H9 (cell line): ENCODE results near the gene PRDM5. TPM values are rescaled to one million over a fixed set of nuclear protein-coding genes. Genes with fewer than 3 reads are reported as not detected.

Experiments
- DNase-seq: peaks from one replicate; pipeline ENCODE4 v3.0.0-alpha.2; 2017
- H2AFZ ChIP-seq: one replicate; pipeline ENCODE4 v1.6.1; 2013; ENCODE audit warnings: mild to moderate bottlenecking, low read length, control low read depth, moderate library complexity
- H2AK5ac ChIP-seq: 2 replicates; pipeline ENCODE4 v1.6.1; 2013; ENCODE audit warnings: low read length, control low read depth, mixed read lengths; ENCODE audit not compliant: insufficient read length
- H2BK120ac ChIP-seq: one replicate; pipeline ENCODE4 v1.6.1; 2013; ENCODE audit warnings: low read depth, mild to moderate bottlenecking, low read length, control low read depth, inconsistent platforms; ENCODE audit not compliant: poor library complexity, severe bottlenecking
- H2BK12ac ChIP-seq: 2 replicates; pipeline ENCODE4 v1.6.1; 2013; ENCODE audit warnings: low read length, control low read depth, mixed read lengths, low read depth; ENCODE audit not compliant: insufficient read length
- H2BK15ac ChIP-seq: 2 replicates; pipeline ENCODE4 v1.6.1; 2013; ENCODE audit warnings: low read depth, low read length, control low read depth
- H2BK20ac ChIP-seq: one replicate; pipeline ENCODE4 v1.6.1; 2013; ENCODE audit warnings: low read depth, mild to moderate bottlenecking, low read length, control low read depth, inconsistent platforms; ENCODE audit not compliant: poor library complexity, severe bottlenecking
- H2BK5ac ChIP-seq: 2 replicates; pipeline ENCODE4 v1.6.1; 2013; ENCODE audit warnings: low read length, control low read depth, mixed read lengths; ENCODE audit not compliant: insufficient read length
- H3K14ac ChIP-seq: 2 replicates; pipeline ENCODE4 v1.6.1; 2013; ENCODE audit warnings: low read length, control low read depth; ENCODE audit not compliant: insufficient read depth
- H3K18ac ChIP-seq: 2 replicates; pipeline ENCODE4 v1.6.1; 2013; ENCODE audit warnings: low read depth, mild to moderate bottlenecking, mixed read lengths, low read length, control low read depth; ENCODE audit not compliant: insufficient read length
- H3K23ac ChIP-seq: 2 replicates; pipeline ENCODE4 v1.6.1; 2013; ENCODE audit warnings: low read length, control low read depth, mixed read lengths, low read depth; ENCODE audit not compliant: insufficient read length
- H3K23me2 ChIP-seq: 2 replicates; pipeline ENCODE4 v1.6.1; 2013; ENCODE audit warnings: low read depth, mild to moderate bottlenecking, mixed read lengths, low read length, control low read depth; ENCODE audit not compliant: insufficient read length, poor library complexity, severe bottlenecking
- H3K27ac ChIP-seq: 2 replicates; pipeline ENCODE4 v1.5.1; 2013; ENCODE audit warnings: low read length, control low read depth, mixed read lengths, low read depth; ENCODE audit not compliant: insufficient read length
- H3K27me3 ChIP-seq: 2 replicates; pipeline ENCODE4 v1.6.1; 2013; ENCODE audit warnings: low read length, control low read depth, inconsistent platforms; ENCODE audit not compliant: insufficient read depth
- H3K4ac ChIP-seq: 2 replicates; pipeline ENCODE4 v1.6.1; 2013; ENCODE audit warnings: low read depth, mild to moderate bottlenecking, control low read depth, inconsistent platforms, low read length, moderate library complexity
- H3K4me1 ChIP-seq: 2 replicates; pipeline ENCODE4 v1.6.1; 2013; ENCODE audit warnings: low read length, control low read depth, inconsistent platforms; ENCODE audit not compliant: insufficient read depth
- H3K4me2 ChIP-seq: 2 replicates; pipeline ENCODE4 v1.6.1; 2013; ENCODE audit warnings: low read length, control low read depth, mixed read lengths; ENCODE audit not compliant: insufficient read length, insufficient read depth
- H3K56ac ChIP-seq: 2 replicates; pipeline ENCODE4 v1.6.1; 2013; ENCODE audit warnings: low read depth, mild to moderate bottlenecking, mixed read lengths, low read length, control low read depth; ENCODE audit not compliant: insufficient read length
- H3K79me1 ChIP-seq: 2 replicates; pipeline ENCODE4 v1.6.1; 2013; ENCODE audit warnings: low read depth, mild to moderate bottlenecking, moderate library complexity, low read length, control low read depth, inconsistent platforms; ENCODE audit not compliant: insufficient read depth, poor library complexity, severe bottlenecking
- H3K79me2 ChIP-seq: 2 replicates; pipeline ENCODE4 v1.6.1; 2013; ENCODE audit warnings: low read length, control low read depth, inconsistent platforms; ENCODE audit not compliant: insufficient read depth
- H3K9ac ChIP-seq: 2 replicates; pipeline ENCODE4 v1.6.1; 2013; ENCODE audit warnings: low read length, control low read depth, mixed read lengths; ENCODE audit not compliant: insufficient read length; ENCODE audit errors: extremely low read depth
- H3K9me3 ChIP-seq: one replicate; pipeline ENCODE4 v1.6.1; 2013; ENCODE audit warnings: low read depth, low read length, inconsistent platforms; ENCODE audit not compliant: control insufficient read depth
- H3T11ph ChIP-seq: one replicate; pipeline ENCODE4 v1.6.1; 2013; ENCODE audit warnings: mild to moderate bottlenecking, low read length, control low read depth, inconsistent platforms
- H4K20me1 ChIP-seq: one replicate; pipeline ENCODE4 v1.6.1; 2013; ENCODE audit not compliant: control insufficient read depth, insufficient read length, insufficient read depth
- H4K5ac ChIP-seq: 2 replicates; pipeline ENCODE4 v1.6.1; 2013; ENCODE audit warnings: low read depth, mild to moderate bottlenecking, mixed read lengths, low read length, control low read depth; ENCODE audit not compliant: insufficient read length
- H4K8ac ChIP-seq: replicated peaks from 2 replicates; pipeline ENCODE4 v1.6.1; 2013; ENCODE audit warnings: low read length, control low read depth, mixed read lengths, low read depth; ENCODE audit not compliant: insufficient read length
- H4K91ac ChIP-seq: 2 replicates; pipeline ENCODE4 v1.6.1; 2013; ENCODE audit warnings: low read depth, mild to moderate bottlenecking, moderate library complexity, mixed read lengths, low read length, control low read depth; ENCODE audit not compliant: insufficient read length
- H3K27ac Mint-ChIP-seq, 3 experiments: 2 replicates in 2 of 3; 3 replicates in 1 of 3; pipeline ENCODE4 v1.8.0; 2020 to 2021; ENCODE audit warnings: mixed read lengths in 3 of 3, mild to moderate bottlenecking in 1 of 3, moderate library complexity in 1 of 3
- H3K27me3 Mint-ChIP-seq: 2 replicates; pipeline ENCODE4 v1.8.0; 2021; ENCODE audit warnings: low read depth, mild to moderate bottlenecking, moderate library complexity, mixed read lengths
- H3K36me3 Mint-ChIP-seq, 3 experiments: 2 replicates in 2 of 3; 3 replicates in 1 of 3; pipeline ENCODE4 v1.8.0; 2020 to 2021; ENCODE audit warnings: low read depth in 3 of 3, mixed read lengths in 3 of 3; ENCODE audit not compliant: insufficient read depth in 1 of 3
- H3K4me1 Mint-ChIP-seq, 2 experiments: 2 replicates each; pipeline ENCODE4 v1.8.0; 2020; ENCODE audit warnings: mixed read lengths in 2 of 2
- H3K4me3 Mint-ChIP-seq, 2 experiments: 2 replicates in 1 of 2; 3 replicates in 1 of 2; pipeline ENCODE4 v1.8.0; 2020 to 2021; ENCODE audit warnings: mild to moderate bottlenecking in 2 of 2, mixed read lengths in 2 of 2, moderate library complexity in 1 of 2
- H3K9me3 Mint-ChIP-seq, 2 experiments: 2 replicates in 1 of 2; 3 replicates in 1 of 2; pipeline ENCODE4 v1.8.0; 2020; ENCODE audit warnings: mild to moderate bottlenecking in 2 of 2, mixed read lengths in 2 of 2, moderate library complexity in 1 of 2
- CTCF ChIP-seq: fragments of 200-600 bp; sonication (generic); conservative IDR thresholded peaks from 3 replicates; pipeline ENCODE4 v1.8.0; 2021; ENCODE audit warnings: antibody characterized with exemption, mild to moderate bottlenecking
- WGBS: extraction: QIAGEN DNeasy Blood & Tissue Kit; methylation state at CpG from one replicate; pipeline ENCODE4 v1.1.7; 2013; ENCODE audit warnings: missing lambda C conversion rate, low lambda C conversion rate, mixed read lengths; ENCODE audit not compliant: insufficient read length; ENCODE audit errors: extremely low coverage; 5-methylcytosine and 5-hydroxymethylcytosine counted together
- total RNA-seq: library from RNA; stranded (reverse); gene quantifications from 2 replicates; pipeline ENCODE4 v1.2.1, GENCODE V29; 2021

PRDM5 gene
- total RNA-seq, 1 experiment from 2014 or later, result 21.7 TPM

GRCh38 chr4:120841580-120841979 lies 80.9 kb downstream of the PRDM5 start:
- TF ChIP-seq CTCF, result no peak
- Histone ChIP-seq H2AFZ (no peak overlapping the region), H4K20me1 (peaks cover 2% of the 10 kb centered on the region), H4K5ac (no peak overlapping the region), H2AK5ac (no peak overlapping the region), H3K27me3 (no peaks in the 10 kb centered on the region), H4K91ac (no peak overlapping the region), H3K56ac (no peak overlapping the region), H3K23ac (no peak overlapping the region), H3K14ac (no peak overlapping the region), H3K79me1 (no peaks in the 10 kb centered on the region), H2BK12ac (no peak overlapping the region), H2BK120ac (no peak overlapping the region), H3K23me2 (no peaks in the 10 kb centered on the region), H3K4me2 (no peak overlapping the region), H3K18ac (no peak overlapping the region), H4K8ac (no peak overlapping the region), H3K4me1 (no peaks in the 10 kb centered on the region), H3K9me3 (no peaks in the 10 kb centered on the region), H2BK5ac (no peak overlapping the region), H2BK20ac (no peak overlapping the region), H3K9ac (no peak overlapping the region), H3K4ac (no peak overlapping the region), H3K79me2 (no peaks in the 10 kb centered on the region), H3T11ph (no peak overlapping the region), H3K27ac (no peak overlapping the region), H2BK15ac (no peak overlapping the region)
- Mint-ChIP-seq H3K4me3 (no peak overlapping the region), H3K4me1 (peaks cover 0 to 6% of the 10 kb centered on the region in 2 experiments; a peak in 3 of 4 replicates), H3K36me3 (peaks cover 0 to 2% (median 0%) of the 10 kb centered on the region in 3 experiments; a peak in 4 of 7 replicates), H3K27ac (no peak overlapping the region), H3K27me3 (no peaks in the 10 kb centered on the region), H3K9me3 (no peaks in the 10 kb centered on the region)
- no CpG with 5 or more reads among the region's 3 CpGs for WGBS
- no peak for DNase-seq
